Lung (tissue), 12 donors: ENCODE measurements around the gene UBLCP1. TPM values are rescaled to one million over a fixed set of nuclear protein-coding genes. Genes with fewer than 3 reads are reported as not detected.
A peak's percentile ranks its signal among the peaks of the same experiment; 100 is the strongest.

ENCODE experiments used
- ATAC-seq: fragments of 200-7000 bp; cut with Tn5 transposase; one replicate; pipeline ENCODE4 v1.9.1; 2020; ENCODE audit warnings: moderate number of reproducible peaks; ENCODE audit not compliant: insufficient read depth, low FRiP score
- DNase-seq, 3 donors: peaks; one replicate each; pipeline ENCODE4 v3.0.0-alpha.2; 2013 to 2017
- H3K27ac ChIP-seq, 2 donors: one replicate each; pipeline ENCODE4 v1.5.1; 2013; ENCODE audit warnings: mild to moderate bottlenecking in 2 of 2, moderate library complexity in 2 of 2, control low read depth in 1 of 2, inconsistent platforms in 1 of 2, low read depth in 1 of 2, low read length in 1 of 2
- H3K27me3 ChIP-seq, 3 donors: one replicate each; pipeline ENCODE4 v1.5.1; 2013; ENCODE audit warnings: low read length in 2 of 3; ENCODE audit not compliant: control insufficient read depth in 3 of 3, insufficient read depth in 3 of 3
- H3K36me3 ChIP-seq, 4 donors: one replicate each; pipeline ENCODE4 v1.5.1; 2013; ENCODE audit warnings: low read length in 4 of 4, mild to moderate bottlenecking in 1 of 4, moderate library complexity in 1 of 4; ENCODE audit not compliant: control insufficient read depth in 4 of 4, insufficient read depth in 4 of 4
- H3K4me1 ChIP-seq, 5 donors: one replicate each; pipeline ENCODE4 v1.5.1; 2013; ENCODE audit warnings: low read length in 5 of 5, mild to moderate bottlenecking in 2 of 5, moderate library complexity in 1 of 5; ENCODE audit not compliant: control insufficient read depth in 5 of 5, insufficient read depth in 5 of 5
- H3K4me3 ChIP-seq: one replicate; pipeline ENCODE4 v1.5.1; 2013; ENCODE audit warnings: mild to moderate bottlenecking, control low read depth, moderate library complexity
- H3K9ac ChIP-seq, 2 donors: one replicate each; pipeline ENCODE4 v1.5.1; 2013; ENCODE audit warnings: low read length in 2 of 2, control low read depth in 1 of 2; ENCODE audit not compliant: insufficient read depth in 1 of 2
- H3K9me3 ChIP-seq, 4 donors: one replicate each; pipeline ENCODE4 v1.5.1; 2013; ENCODE audit warnings: low read length in 3 of 4, mild to moderate bottlenecking in 1 of 4, moderate library complexity in 1 of 4; ENCODE audit not compliant: control insufficient read depth in 4 of 4, insufficient read depth in 3 of 4
- WGBS, 2 donors: extraction: QIAGEN DNeasy Blood & Tissue Kit; methylation state at CpG; one replicate each; pipeline ENCODE4 v1.1.7; 2013; 5-methylcytosine and 5-hydroxymethylcytosine counted together
- polyA plus RNA-seq, 2 donors: library from polyadenylated mRNA; stranded (reverse); fragments of 200-250 nt; gene quantifications; one replicate each; pipeline ENCODE4 v1.2.1, GENCODE V29; 2013
- total RNA-seq, 2 donors: library from RNA; depleted of rRNA in 1 of 2; stranded (reverse); fragments of >200 nt in 1 of 2; gene quantifications; one replicate each; pipeline ENCODE4 v1.2.1, GENCODE V29; 2014 to 2021
- TF ChIP-seq, protein P1 (sequence below): IDR thresholded peaks from 2 replicates; pipeline ENCODE4 v1.5.1; 2012; ENCODE audit warnings: mild to moderate bottlenecking; ENCODE audit errors: control extremely low read depth, extremely low read depth
- donor health status: control.
- donor health status: control.
- donor health status: Bipolar disorder and iron deficiency.
- donor health status: healthy.
- donor health status: DM: yes; HTN: yes; CAD: no.

Gene UBLCP1
- total and polyA plus RNA-seq, 4 donors, result 19.0 to 27.4 (median 25.0) TPM

DNA sequence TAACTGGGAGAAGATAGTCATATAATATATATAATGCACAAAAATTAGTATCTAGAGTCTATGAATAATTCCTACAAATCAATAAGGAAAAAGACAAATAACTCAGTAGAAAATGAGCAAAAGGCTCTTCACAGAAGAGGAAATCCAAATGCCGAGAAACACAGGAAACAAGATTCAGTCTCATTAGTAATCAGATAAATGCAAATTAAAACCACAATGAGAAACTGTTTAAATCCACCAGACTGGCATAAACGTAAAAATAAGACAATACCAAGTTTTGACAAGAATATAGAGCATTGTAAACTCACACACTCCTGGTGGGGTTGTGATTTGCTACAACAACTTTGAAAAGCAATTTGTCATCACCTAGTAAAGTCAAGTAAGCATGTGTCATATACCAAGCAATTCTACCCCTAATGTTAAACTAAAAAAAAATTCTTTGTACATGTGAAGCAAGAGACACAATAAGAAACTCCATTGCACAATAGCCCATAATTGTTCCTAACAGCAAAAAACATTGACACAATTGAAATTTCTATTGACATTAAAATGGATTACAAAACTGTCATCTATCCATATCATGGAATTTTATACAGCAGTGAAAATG is 21.0 kb upstream of the UBLCP1 start:
- peaks cover 0 to 2% (median 0%) of the 10 kb centered on the region in 4 donors for H3K9me3 ChIP-seq
- ATAC-seq (no peak), DNase-seq (no peak)
- H3K36me3 ChIP-seq, result no peaks in the 10 kb centered on the region
- H3K4me1 ChIP-seq, result peaks cover 0 to 3% (median 0%) of the 10 kb centered on the region in 5 donors
- no peak overlapping the region for H3K27ac ChIP-seq
- H3K27me3 ChIP-seq, result peaks cover 0 to 5% (median 4%) of the 10 kb centered on the region in 3 donors
- no peak overlapping the region for H3K4me3 ChIP-seq
- WGBS, 2 donors, result 22 to 35% methylated on average over 2 of the region's 2 CpGs
- TF ChIP-seq, protein P1, sequence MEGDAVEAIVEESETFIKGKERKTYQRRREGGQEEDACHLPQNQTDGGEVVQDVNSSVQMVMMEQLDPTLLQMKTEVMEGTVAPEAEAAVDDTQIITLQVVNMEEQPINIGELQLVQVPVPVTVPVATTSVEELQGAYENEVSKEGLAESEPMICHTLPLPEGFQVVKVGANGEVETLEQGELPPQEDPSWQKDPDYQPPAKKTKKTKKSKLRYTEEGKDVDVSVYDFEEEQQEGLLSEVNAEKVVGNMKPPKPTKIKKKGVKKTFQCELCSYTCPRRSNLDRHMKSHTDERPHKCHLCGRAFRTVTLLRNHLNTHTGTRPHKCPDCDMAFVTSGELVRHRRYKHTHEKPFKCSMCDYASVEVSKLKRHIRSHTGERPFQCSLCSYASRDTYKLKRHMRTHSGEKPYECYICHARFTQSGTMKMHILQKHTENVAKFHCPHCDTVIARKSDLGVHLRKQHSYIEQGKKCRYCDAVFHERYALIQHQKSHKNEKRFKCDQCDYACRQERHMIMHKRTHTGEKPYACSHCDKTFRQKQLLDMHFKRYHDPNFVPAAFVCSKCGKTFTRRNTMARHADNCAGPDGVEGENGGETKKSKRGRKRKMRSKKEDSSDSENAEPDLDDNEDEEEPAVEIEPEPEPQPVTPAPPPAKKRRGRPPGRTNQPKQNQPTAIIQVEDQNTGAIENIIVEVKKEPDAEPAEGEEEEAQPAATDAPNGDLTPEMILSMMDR, result no peak
- no peak overlapping the region for H3K9ac ChIP-seq

DNA sequence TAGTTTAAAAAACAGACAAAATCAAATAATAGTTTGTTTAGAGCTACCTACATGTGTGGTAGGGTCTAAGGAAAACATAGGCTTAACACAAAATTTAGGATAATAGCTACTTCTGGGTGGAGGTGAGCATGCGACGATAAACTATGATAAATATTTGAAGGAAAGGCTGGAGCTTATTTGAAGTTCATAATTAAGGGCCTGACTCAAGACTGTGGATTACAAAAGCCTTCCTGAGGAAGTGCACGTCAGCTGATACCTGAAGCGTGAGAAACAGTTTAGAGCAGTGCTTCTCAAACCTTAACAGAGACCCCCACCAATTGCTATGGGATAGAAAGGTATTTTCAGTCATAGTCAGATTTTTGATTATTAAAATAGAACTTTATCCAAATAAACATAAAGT is 20.4 kb upstream of the UBLCP1 start:
- H3K4me1 ChIP-seq, result peaks cover 0 to 3% (median 0%) of the 10 kb centered on the region in 5 donors
- H3K9me3 ChIP-seq, result peaks cover 0 to 2% (median 0%) of the 10 kb centered on the region in 4 donors
- TF ChIP-seq, protein P1, result no peak
- H3K27ac ChIP-seq, result no peak overlapping the region
- no peak overlapping the region for H3K9ac ChIP-seq
- WGBS, 2 donors, result 16 to 18% methylated on average over 4 of the region's 4 CpGs
- no peaks in the 10 kb centered on the region for H3K36me3 ChIP-seq
- ATAC-seq (no peak), DNase-seq (peak in 1 of 3 donors; percentile 8)
- no peak overlapping the region for H3K4me3 ChIP-seq
- peaks cover 0 to 5% (median 4%) of the 10 kb centered on the region in 3 donors for H3K27me3 ChIP-seq

DNA sequence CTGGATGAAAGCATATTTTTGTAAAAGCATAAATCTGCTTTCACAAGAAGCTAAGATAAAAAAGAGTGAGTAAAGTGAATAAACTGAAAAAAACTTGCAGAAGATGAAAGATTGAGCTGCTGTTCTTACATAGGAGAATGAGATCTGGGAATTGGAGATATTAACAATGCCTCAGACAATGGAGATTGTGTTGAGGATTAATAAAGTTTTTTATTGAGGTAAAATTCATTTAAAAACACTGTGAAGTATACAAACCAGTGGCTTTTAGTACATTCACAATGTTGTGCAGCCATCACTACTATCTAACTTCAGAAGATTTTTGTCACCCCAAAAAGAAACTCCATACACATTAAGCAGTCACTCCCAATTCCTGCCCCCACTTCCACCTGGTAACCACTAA is 19.7 kb upstream of the UBLCP1 start:
- TF ChIP-seq, protein P1, result no peak
- peaks cover 0 to 1% (median 0%) of the 10 kb centered on the region in 4 donors for H3K9me3 ChIP-seq
- H3K4me3 ChIP-seq, result no peak overlapping the region
- H3K27me3 ChIP-seq, result peaks cover 0 to 5% (median 4%) of the 10 kb centered on the region in 3 donors
- no peak overlapping the region for H3K9ac ChIP-seq
- no peak overlapping the region for H3K27ac ChIP-seq
- ATAC-seq (no peak), DNase-seq (no peak)
- H3K36me3 ChIP-seq, result no peaks in the 10 kb centered on the region
- H3K4me1 ChIP-seq, result peaks cover 0 to 3% (median 0%) of the 10 kb centered on the region in 5 donors

DNA sequence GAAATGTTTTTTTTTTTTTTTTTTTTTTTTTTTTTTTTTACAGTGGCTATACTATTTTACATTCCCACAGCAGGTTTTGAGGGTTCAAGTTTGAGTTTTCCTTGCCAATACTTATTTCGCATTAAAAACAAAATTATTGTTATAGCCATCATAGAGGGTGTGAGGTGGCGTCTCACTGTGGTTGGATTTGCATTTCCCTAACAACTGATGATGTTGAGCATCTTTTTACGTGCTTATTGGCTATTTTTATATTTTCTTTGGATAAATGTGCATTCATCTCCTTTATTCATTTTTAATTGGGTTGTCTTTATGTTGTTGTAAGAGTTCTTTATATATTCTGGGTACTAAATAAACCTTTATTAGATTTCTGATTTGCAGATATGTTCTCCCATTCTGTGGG is 18.9 kb upstream of the UBLCP1 start:
- TF ChIP-seq, protein P1, result no peak
- no peaks in the 10 kb centered on the region for H3K9me3 ChIP-seq
- peaks cover 0 to 5% (median 4%) of the 10 kb centered on the region in 3 donors for H3K27me3 ChIP-seq
- no peak for ATAC-seq
- H3K36me3 ChIP-seq, result no peaks in the 10 kb centered on the region
- no peak overlapping the region for H3K9ac ChIP-seq
- no peak overlapping the region for H3K4me3 ChIP-seq
- 79 to 97% methylated on average over 3 of the region's 3 CpGs for WGBS, 2 donors
- DNase-seq, result no peak
- no peak overlapping the region for H3K27ac ChIP-seq
- peaks cover 0 to 3% (median 0%) of the 10 kb centered on the region in 5 donors for H3K4me1 ChIP-seq
